ENCODE data around the gene MMP17. TPM values are rescaled to one million over a fixed set of nuclear protein-coding genes. Genes with fewer than 3 reads are reported as not detected.

MMP17 gene
- total RNA-seq, 2 experiments from 2014 or later: not detected

DNA sequence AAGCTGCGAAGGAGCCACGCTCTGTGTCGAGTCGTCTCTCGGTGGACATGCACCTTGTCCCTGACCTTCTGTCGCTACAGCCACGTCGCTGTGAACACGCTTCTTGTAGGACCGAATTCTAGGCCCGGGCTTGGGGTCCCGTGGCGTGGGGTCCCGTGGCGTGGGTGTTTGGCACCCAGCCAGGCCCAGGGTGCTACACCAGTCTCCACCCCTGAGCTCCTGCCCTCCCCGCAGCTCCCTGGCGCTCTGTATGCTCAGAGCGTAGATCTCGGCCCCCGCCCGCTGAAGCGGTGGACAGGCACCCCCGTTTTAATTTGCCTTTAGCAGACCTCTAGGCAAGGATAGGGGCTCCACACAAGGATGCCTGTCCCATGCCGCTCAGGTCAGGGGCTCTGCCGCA, 16.5 kb downstream of the MMP17 start:
- POLR2A ChIA-PET: no interaction called here
- H3K9me3 Mint-ChIP-seq (ENCODE audit: insufficient read depth): no peaks in the 10 kb centered on the region
- no peak for DNase-seq
- CTCF ChIA-PET: no interaction called here
- no peak overlapping the region for H3K27ac Mint-ChIP-seq
- ATAC-seq: no peak
- no peaks in the 10 kb centered on the region for H3K36me3 Mint-ChIP-seq (ENCODE audit: low read depth)
- no peak overlapping the region for H3K4me3 Mint-ChIP-seq
- H3K27me3 Mint-ChIP-seq (ENCODE audit: low read depth): no peaks in the 10 kb centered on the region
- no peaks in the 10 kb centered on the region for H3K4me1 Mint-ChIP-seq (ENCODE audit: low read depth)

- H3K4me3 Mint-ChIP-seq: no peak overlapping the region
- H3K36me3 Mint-ChIP-seq (ENCODE audit: low read depth): no peaks in the 10 kb centered on the region
- no peak for DNase-seq
- H3K27ac Mint-ChIP-seq: no peak overlapping the region
- CTCF ChIA-PET: no interaction called here
- POLR2A ChIA-PET: no interaction called here
- no peaks in the 10 kb centered on the region for H3K4me1 Mint-ChIP-seq (ENCODE audit: low read depth)
- no peak for ATAC-seq
- no peaks in the 10 kb centered on the region for H3K27me3 Mint-ChIP-seq (ENCODE audit: low read depth)
- H3K9me3 Mint-ChIP-seq (ENCODE audit: insufficient read depth): no peaks in the 10 kb centered on the region
Measured at GRCh38 chr12:131845121-131845520, 16.9 kb downstream of the MMP17 start.

GRCh38 chr12:131847456-131847855, 19.3 kb downstream of the MMP17 start:
- Mint-ChIP-seq H3K36me3 (ENCODE audit: low read depth) (no peaks in the 10 kb centered on the region), H3K9me3 (ENCODE audit: insufficient read depth) (no peaks in the 10 kb centered on the region), H3K27ac (no peak overlapping the region), H3K27me3 (ENCODE audit: low read depth) (no peaks in the 10 kb centered on the region), H3K4me3 (no peak overlapping the region), H3K4me1 (ENCODE audit: low read depth) (no peaks in the 10 kb centered on the region)
- ATAC-seq: no peak
- ChIA-PET CTCF (no interaction called here), POLR2A (no interaction called here)
- no peak for DNase-seq

GRCh38 chr12:131848753-131849152, 20.6 kb downstream of the MMP17 start:
- H3K4me3 Mint-ChIP-seq: no peak overlapping the region
- no peaks in the 10 kb centered on the region for H3K9me3 Mint-ChIP-seq (ENCODE audit: insufficient read depth)
- CTCF ChIA-PET: no interaction called here
- no peak overlapping the region for H3K27ac Mint-ChIP-seq
- DNase-seq (no peak), ATAC-seq (no peak)
- H3K27me3 Mint-ChIP-seq (ENCODE audit: low read depth): no peaks in the 10 kb centered on the region
- peaks cover 5% of the 10 kb centered on the region for H3K4me1 Mint-ChIP-seq (ENCODE audit: low read depth)
- POLR2A ChIA-PET: no interaction called here
- no peaks in the 10 kb centered on the region for H3K36me3 Mint-ChIP-seq (ENCODE audit: low read depth)

GRCh38 chr12:131849700-131850553, 21.7 kb downstream of the MMP17 start:
- H3K36me3 Mint-ChIP-seq (ENCODE audit: low read depth): no peaks in the 10 kb centered on the region
- no peaks in the 10 kb centered on the region for H3K9me3 Mint-ChIP-seq (ENCODE audit: insufficient read depth)
- ATAC-seq: no peak
- POLR2A ChIA-PET: no interaction called here
- H3K27me3 Mint-ChIP-seq (ENCODE audit: low read depth): no peaks in the 10 kb centered on the region
- no peak overlapping the region for H3K4me3 Mint-ChIP-seq
- CTCF ChIA-PET: no interaction called here
- H3K4me1 Mint-ChIP-seq (ENCODE audit: low read depth): peaks cover 5% of the 10 kb centered on the region
- no peak overlapping the region for H3K27ac Mint-ChIP-seq
- no peak for DNase-seq

DNA sequence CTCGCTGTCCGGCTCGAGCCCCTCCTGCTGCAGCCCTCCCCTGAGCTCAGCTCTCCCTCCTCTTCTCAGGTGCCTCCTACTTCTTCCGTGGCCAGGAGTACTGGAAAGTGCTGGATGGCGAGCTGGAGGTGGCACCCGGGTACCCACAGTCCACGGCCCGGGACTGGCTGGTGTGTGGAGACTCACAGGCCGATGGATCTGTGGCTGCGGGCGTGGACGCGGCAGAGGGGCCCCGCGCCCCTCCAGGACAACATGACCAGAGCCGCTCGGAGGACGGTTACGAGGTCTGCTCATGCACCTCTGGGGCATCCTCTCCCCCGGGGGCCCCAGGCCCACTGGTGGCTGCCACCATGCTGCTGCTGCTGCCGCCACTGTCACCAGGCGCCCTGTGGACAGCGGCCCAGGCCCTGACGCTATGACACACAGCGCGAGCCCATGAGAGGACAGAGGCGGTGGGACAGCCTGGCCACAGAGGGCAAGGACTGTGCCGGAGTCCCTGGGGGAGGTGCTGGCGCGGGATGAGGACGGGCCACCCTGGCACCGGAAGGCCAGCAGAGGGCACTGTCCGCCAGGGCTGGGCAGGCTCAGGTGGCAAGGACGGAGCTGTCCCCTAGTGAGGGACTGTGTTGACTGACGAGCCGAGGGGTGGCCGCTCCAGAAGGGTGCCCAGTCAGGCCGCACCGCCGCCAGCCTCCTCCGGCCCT, 22.8 kb downstream of the MMP17 start:
- CTCF ChIA-PET: no interaction called here
- POLR2A ChIA-PET: no interaction called here
- Mint-ChIP-seq H3K4me3 (no peak overlapping the region), H3K4me1 (ENCODE audit: low read depth) (peaks cover 5% of the 10 kb centered on the region), H3K27me3 (ENCODE audit: low read depth) (no peaks in the 10 kb centered on the region), H3K9me3 (ENCODE audit: insufficient read depth) (no peaks in the 10 kb centered on the region), H3K36me3 (ENCODE audit: low read depth) (no peaks in the 10 kb centered on the region), H3K27ac (no peak overlapping the region)
- DNase-seq: no peak
- ATAC-seq: no peak

DNA sequence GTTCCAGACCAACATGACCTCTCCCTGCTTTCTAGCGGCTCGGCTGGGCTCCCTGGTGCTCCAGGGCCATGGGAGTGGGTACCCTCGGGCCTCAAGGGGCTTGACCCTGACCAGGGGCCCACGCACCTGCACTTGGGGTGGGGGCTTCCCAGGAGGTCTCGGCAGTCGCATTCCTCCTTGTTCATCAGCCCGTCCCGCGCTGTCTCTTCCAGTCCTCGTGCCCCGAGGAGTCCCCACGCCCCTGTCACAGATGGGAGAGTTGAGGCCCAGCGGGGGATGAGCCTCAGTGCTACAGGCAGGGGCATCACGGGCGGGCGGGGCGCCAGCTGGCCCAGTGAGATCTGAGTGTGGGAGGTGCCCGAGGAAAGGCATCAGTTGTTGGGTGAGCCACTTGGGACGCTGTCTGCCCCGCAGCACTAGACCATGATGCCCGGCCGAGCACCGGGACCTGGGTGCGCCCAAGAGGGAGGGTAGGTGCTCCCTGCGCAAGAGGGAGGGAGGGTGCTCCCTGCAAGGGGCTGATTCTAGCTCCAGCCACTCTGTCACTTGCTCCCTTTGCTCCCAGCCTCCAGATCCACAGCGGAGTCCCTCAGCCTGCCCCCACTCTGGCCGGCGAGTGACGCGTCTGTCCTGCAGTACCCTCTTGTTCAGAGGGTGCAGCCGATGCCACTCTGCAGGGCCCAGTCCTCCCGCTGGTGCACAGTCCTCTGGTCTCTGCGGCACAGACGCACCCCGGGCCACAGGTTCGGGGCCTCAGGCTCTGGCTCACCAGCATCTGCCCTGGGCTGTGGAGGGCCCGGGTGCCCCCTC, 23.8 kb downstream of the MMP17 start:
- CTCF ChIA-PET: no interaction called here
- Mint-ChIP-seq H3K4me3 (no peak overlapping the region), H3K27me3 (ENCODE audit: low read depth) (no peaks in the 10 kb centered on the region), H3K4me1 (ENCODE audit: low read depth) (peaks cover 5% of the 10 kb centered on the region), H3K36me3 (ENCODE audit: low read depth) (no peaks in the 10 kb centered on the region), H3K27ac (no peak overlapping the region), H3K9me3 (ENCODE audit: insufficient read depth) (no peaks in the 10 kb centered on the region)
- ATAC-seq (no peak), DNase-seq (no peak)
- POLR2A ChIA-PET: no interaction called here

DNA sequence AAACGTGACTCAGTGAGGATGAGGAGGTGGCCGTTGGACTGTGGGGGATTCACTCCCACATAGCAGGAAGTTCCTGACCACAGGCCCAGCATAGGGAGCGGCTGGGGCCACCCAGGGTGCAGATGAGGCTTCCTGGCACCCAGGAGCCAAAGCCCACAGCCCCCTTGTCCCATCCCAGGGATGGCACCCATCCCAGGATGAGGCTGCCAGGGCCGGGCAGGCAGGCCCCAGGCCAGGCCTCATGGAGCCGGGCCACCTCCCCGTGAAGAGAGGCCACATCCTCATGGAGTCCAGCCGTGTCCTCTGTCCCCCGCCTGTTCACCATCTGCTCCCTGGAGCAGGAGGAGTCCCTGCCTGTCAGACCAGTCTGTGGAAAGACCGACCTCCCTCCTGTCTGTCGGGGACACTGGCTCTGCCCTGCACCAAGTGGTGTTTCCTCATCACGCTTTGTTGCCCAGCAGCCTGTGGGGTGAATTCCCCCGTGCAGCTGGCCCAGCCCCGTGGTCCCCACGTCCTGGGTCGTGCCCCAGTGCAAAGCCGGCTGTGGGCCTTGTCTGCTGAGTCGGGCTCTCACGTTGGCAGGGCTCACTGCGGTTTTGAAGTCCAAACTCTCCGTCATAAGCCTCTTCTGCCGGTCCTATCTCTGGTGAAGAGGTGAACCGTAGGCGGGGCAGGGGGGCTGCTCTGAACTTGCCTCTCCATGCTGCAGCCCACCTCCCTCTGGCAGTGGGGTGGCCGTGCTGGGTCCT, 24.5 kb downstream of the MMP17 start:
- Mint-ChIP-seq H3K4me1 (ENCODE audit: low read depth) (peaks cover 5% of the 10 kb centered on the region), H3K36me3 (ENCODE audit: low read depth) (no peaks in the 10 kb centered on the region), H3K27me3 (ENCODE audit: low read depth) (no peaks in the 10 kb centered on the region), H3K9me3 (ENCODE audit: insufficient read depth) (no peaks in the 10 kb centered on the region), H3K4me3 (no peak overlapping the region), H3K27ac (no peak overlapping the region)
- POLR2A ChIA-PET: no interaction called here
- DNase-seq (no peak), ATAC-seq (peak; percentile 30)
- CTCF ChIA-PET: no interaction called here

DNA sequence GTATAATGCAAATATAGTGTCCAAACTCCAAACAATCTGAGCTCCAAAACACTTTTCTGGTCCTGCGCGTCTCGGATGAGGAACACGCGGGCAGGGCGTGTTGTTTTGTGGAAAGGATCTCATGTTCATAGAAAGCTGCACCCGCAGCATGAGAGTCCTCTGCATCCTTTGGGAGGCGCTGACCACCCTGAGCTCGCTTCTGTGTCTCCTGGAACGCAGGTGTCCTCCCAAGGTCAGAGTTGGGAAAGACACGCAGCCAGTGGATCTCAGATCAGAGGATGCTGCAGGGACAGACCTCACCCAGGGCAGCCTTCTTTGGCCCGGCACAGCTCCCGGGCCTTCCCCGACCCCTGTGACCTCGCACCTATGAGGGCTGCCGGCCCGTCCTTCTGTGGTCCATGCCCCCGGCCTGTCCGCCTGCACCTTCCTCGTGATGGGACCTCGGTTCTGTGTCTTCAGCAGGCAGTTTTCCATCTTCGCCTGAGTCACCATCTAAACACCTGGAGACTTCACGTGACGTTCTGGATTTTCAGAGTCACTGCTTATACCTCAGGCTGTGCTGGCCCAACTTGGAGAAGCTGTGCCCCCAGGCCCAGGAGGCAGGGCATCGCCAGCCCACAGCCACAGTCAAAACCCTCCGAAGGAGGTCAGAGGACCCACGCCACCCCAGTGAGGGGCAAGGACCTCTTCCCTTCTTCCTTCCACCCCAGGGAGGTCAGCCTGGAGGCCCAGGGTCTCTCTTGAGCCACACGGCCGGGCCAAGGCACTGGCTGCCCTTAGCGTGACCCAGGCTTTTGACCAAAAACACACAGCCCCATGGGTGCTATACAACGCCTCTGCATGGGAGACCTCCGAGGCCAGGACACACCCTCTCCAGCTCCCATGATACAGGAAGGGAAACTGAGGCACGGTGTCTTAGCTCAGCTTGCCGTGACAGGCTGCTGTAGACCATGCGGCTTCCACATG, 25.9 kb downstream of the MMP17 start:
- Mint-ChIP-seq H3K27me3 (ENCODE audit: low read depth) (no peaks in the 10 kb centered on the region), H3K4me3 (no peak overlapping the region), H3K27ac (no peak overlapping the region), H3K36me3 (ENCODE audit: low read depth) (no peaks in the 10 kb centered on the region), H3K4me1 (ENCODE audit: low read depth) (peaks cover 5% of the 10 kb centered on the region), H3K9me3 (ENCODE audit: insufficient read depth) (no peaks in the 10 kb centered on the region)
- POLR2A ChIA-PET: no interaction called here
- CTCF ChIA-PET: no interaction called here
- ATAC-seq (no peak), DNase-seq (no peak)

DNA sequence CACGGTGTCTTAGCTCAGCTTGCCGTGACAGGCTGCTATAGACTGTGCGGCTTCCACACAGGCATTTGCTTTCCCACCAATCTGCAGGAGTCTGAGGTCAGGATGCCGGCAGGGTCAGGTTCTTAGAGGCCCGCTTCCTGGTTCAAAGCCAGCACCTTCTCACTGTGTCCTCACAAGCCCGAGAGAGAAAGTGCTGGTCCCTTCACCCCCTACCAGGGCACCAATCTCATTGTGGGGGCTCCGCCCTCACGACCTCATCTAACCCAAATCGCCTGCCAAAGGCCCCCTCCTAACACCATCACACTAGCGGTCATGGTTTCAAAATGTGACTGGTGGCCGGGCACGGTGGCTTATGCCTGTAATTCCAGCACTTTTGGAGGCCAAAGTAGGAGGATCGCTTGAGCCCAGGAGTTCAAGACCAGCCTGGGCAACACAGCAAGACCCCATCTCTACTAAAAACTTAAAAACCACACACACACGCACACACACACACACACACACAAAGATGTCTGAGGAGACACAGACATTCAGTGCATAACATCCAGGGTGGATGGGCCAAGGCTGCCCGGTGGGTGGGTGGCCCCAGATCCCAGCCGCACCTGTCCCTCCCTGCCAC, 26.8 kb downstream of the MMP17 start:
- no peaks in the 10 kb centered on the region for H3K36me3 Mint-ChIP-seq (ENCODE audit: low read depth)
- H3K9me3 Mint-ChIP-seq (ENCODE audit: insufficient read depth): no peaks in the 10 kb centered on the region
- H3K4me3 Mint-ChIP-seq: no peak overlapping the region
- H3K27ac Mint-ChIP-seq: no peak overlapping the region
- CTCF ChIA-PET: no interaction called here
- POLR2A ChIA-PET: no interaction called here
- DNase-seq (no peak), ATAC-seq (no peak)
- no peaks in the 10 kb centered on the region for H3K27me3 Mint-ChIP-seq (ENCODE audit: low read depth)
- H3K4me1 Mint-ChIP-seq (ENCODE audit: low read depth): peaks cover 5% of the 10 kb centered on the region

Data from activated CD8-positive, alpha-beta T cell treated with anti-CD3 and anti-CD28 coated beads, Interleukin-2, amount 10 ng/mL, durations not matched to agents 7 days and 5 days (primary cell).